K562 (cell line): Measurements from ENCODE around the gene LONRF2.

Experiments
- ATF3 ChIP-seq, 2 experiments: fragments of 450-650 bp in 1 of 2; sonication (generic) in 1 of 2; formaldehyde crosslinking in 1 of 2; IDR thresholded peaks in 1 of 2; conservative IDR thresholded peaks in 1 of 2; 2 replicates each; pipeline versions ENCODE4 v1.6.1 to v1.8.1; 2016 to 2023; ENCODE audit warnings: mild to moderate bottlenecking in 2 of 2, moderate library complexity in 2 of 2, inconsistent platforms in 1 of 2, missing genetic modification reagents in 1 of 2
- CCAR2 ChIP-seq: fragments of 200-400 bp; formaldehyde crosslinking; IDR thresholded peaks from 2 replicates; pipeline ENCODE4 v1.6.1; 2017; ENCODE audit warnings: mild to moderate bottlenecking, low read depth, low read length
- CHD2 ChIP-seq: IDR thresholded peaks from 2 replicates; pipeline ENCODE4 v1.6.1; 2011; ENCODE audit warnings: low read depth, low read length
- CTCF ChIP-seq, 3 experiments: IDR thresholded peaks in 2 of 3; conservative IDR thresholded peaks in 1 of 3; 2 replicates each; pipeline ENCODE4 v1.5.1; 2011 to 2012; ENCODE audit warnings: low read length in 3 of 3, mild to moderate bottlenecking in 3 of 3, control low read depth in 2 of 3, improper control_type of control experiment in 1 of 3, inconsistent platforms in 1 of 3, low read depth in 1 of 3, mixed read lengths in 1 of 3, moderate library complexity in 1 of 3; ENCODE audit not compliant: insufficient read depth in 2 of 3
- DACH1 ChIP-seq: fragments of 450-650 bp; IDR thresholded peaks from 2 replicates; pipeline ENCODE4 v1.6.1; 2018; ENCODE audit not compliant: partially characterized antibody
- HDAC1 ChIP-seq, 2 experiments: fragments of 450-650 bp; IDR thresholded peaks; 2 replicates each; pipeline ENCODE4 v1.6.1; 2016 to 2017; ENCODE audit warnings: inconsistent platforms in 1 of 2, mild to moderate bottlenecking in 1 of 2, moderate library complexity in 1 of 2
- PHB ChIP-seq: fragments of 250-450 bp; sonication (Bioruptor Pico); IDR thresholded peaks from 2 replicates; pipeline ENCODE4 v1.5.0; 2021
- ZNF263 ChIP-seq: sonication (generic); formaldehyde crosslinking; IDR thresholded peaks from 2 replicates; pipeline ENCODE4 v1.8.0; 2022; ENCODE audit warnings: mild to moderate bottlenecking, missing genetic modification reagents, borderline replicate concordance
- ZNF507 ChIP-seq: conservative IDR thresholded peaks from 2 replicates; pipeline ENCODE4 v1.6.1; 2017; ENCODE audit warnings: missing genetic modification characterization, missing compliant biosample characterization

GRCh38 chr2:100275200-100275589 is 47.1 kb downstream of the LONRF2 start:
- TF ChIP-seq PHB (no peak), DACH1 (no peak), HDAC1 (IDR thresholded peaks at IDR 0.05) (no peak), CTCF (IDR thresholded peaks at IDR 0.05 in 2 of 3, conservative IDR thresholded peaks at IDR 0.05 in 1 of 3; ENCODE audit: insufficient read depth in 2 of 3, low read depth in 1 of 3, low read length in 3 of 3) (no peak), CHD2 (no peak), ZNF507 (no peak), CCAR2 (no peak), ATF3 (IDR thresholded peaks at IDR 0.05) (no peak), ATF3 (CRISPR knock-in tag; conservative IDR thresholded peaks at IDR 0.05) (no peak), ZNF263 (CRISPR knock-in tag) (no peak)
